H1 (cell line): ENCODE measurements around the gene PANX2.

ENCODE experiments used
- CTCF ChIP-seq, 3 experiments: IDR thresholded peaks; 1 replicate in 2 of 3; 2 replicates in 1 of 3; pipeline versions ENCODE4 v1.5.1 to v1.6.1; 2011; ENCODE audit warnings: low read length in 3 of 3, mild to moderate bottlenecking in 3 of 3, inconsistent platforms in 2 of 3, low read depth in 1 of 3, moderate library complexity in 1 of 3; ENCODE audit not compliant: insufficient read depth in 1 of 3; ENCODE audit errors: control extremely low read depth in 1 of 3
- EP300 ChIP-seq, 2 experiments: IDR thresholded peaks; 1 replicate in 1 of 2; 2 replicates in 1 of 2; pipeline ENCODE4 v1.6.1; 2011 to 2012; ENCODE audit warnings: low read depth in 2 of 2, low read length in 2 of 2, mild to moderate bottlenecking in 2 of 2, borderline replicate concordance in 1 of 2, inconsistent platforms in 1 of 2, moderate library complexity in 1 of 2
- GABPA ChIP-seq: IDR thresholded peaks from 2 replicates; pipeline ENCODE4 v1.6.1; 2011; ENCODE audit warnings: mild to moderate bottlenecking, low read length, moderate library complexity, borderline replicate concordance; ENCODE audit not compliant: insufficient read depth
- HDAC2 ChIP-seq, 2 experiments: fragments of 300-600 bp in 1 of 2; sonication (generic) in 1 of 2; IDR thresholded peaks; 2 replicates each; pipeline ENCODE4 v1.6.1; 2011 to 2012; ENCODE audit warnings: low read depth in 2 of 2, low read length in 2 of 2, mild to moderate bottlenecking in 2 of 2, moderate library complexity in 2 of 2, borderline replicate concordance in 1 of 2, inconsistent platforms in 1 of 2
- JUN ChIP-seq: IDR thresholded peaks from 2 replicates; pipeline ENCODE4 v1.6.1; 2011; ENCODE audit warnings: low read depth, mild to moderate bottlenecking, improper control_type of control experiment, low read length
- JUND ChIP-seq: IDR thresholded peaks from 2 replicates; pipeline ENCODE4 v1.6.1; 2011; ENCODE audit warnings: mild to moderate bottlenecking, improper control_type of control experiment, low read length
- POLR2A ChIP-seq, 2 experiments: IDR thresholded peaks; 1 replicate in 1 of 2; 2 replicates in 1 of 2; pipeline ENCODE4 v1.6.1; 2011; ENCODE audit warnings: low read depth in 2 of 2, low read length in 2 of 2, mild to moderate bottlenecking in 2 of 2; ENCODE audit errors: control extremely low read depth in 1 of 2
- POLR2AphosphoS5 ChIP-seq: IDR thresholded peaks from 2 replicates; pipeline ENCODE4 v1.6.1; 2011; ENCODE audit warnings: low read depth, low read length
- RAD21 ChIP-seq, 2 experiments: IDR thresholded peaks in 1 of 2; conservative IDR thresholded peaks in 1 of 2; 2 replicates each; pipeline ENCODE4 v1.6.1; 2011; ENCODE audit warnings: low read depth in 2 of 2, low read length in 2 of 2, improper control_type of control experiment in 1 of 2, inconsistent platforms in 1 of 2, mild to moderate bottlenecking in 1 of 2, moderate library complexity in 1 of 2
- SP2 ChIP-seq: IDR thresholded peaks from 2 replicates; pipeline ENCODE4 v1.6.1; 2012; ENCODE audit warnings: mild to moderate bottlenecking, low read length, inconsistent platforms
- YY1 ChIP-seq: IDR thresholded peaks from 2 replicates; pipeline ENCODE4 v1.6.1; 2011; ENCODE audit warnings: low read depth, mild to moderate bottlenecking, low read length

DNA sequence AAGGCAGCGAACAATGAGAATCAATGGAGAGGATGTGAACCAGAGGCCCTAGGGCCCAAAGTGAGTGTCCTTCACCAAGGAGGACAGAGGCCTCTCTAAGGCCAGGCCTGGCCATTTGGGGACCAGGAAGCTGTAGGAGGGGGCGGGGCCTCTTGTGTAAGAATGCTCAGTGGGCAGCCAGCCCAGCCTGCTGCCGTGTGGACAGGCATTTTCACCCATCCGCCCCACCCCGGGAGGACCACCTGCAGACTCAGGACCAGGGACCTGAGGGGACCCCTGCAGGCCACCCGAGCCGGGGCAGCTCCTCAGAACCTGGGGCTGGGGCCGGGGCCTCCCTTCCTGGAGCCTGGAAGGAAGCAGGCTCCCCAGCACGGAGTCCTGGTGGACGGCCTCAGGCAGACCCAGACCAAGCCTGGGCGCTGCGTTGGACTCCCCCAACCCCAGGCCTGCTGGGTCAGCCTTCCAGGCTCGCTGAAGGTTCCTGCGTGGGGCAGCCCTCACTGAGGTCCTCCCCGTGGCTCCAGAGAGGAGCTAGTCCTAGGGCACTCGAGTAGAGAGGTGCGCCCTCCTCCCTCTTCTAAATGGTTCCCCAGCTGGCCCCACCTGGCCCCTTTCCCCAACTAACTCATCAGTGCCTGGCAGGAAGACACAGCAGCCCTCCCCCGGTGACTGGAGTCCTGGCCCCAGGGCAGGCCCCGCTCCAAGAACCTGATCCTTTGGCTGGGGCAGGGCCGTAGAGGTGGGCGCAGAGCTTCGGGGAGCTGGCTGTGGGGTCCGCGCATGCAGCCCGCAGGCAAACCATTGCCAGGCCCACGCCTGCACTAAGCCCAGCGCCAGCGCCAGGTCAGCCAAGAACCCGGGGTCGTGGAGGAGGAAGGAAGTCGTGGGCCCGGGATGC lies 13.7 kb downstream of the PANX2 start:
- TF ChIP-seq JUND (no peak), YY1 (no peak), CTCF (IDR thresholded peaks at IDR 0.05; ENCODE audit: control extremely low read depth in 1 of 3, insufficient read depth in 1 of 3, low read depth in 1 of 3, low read length in 3 of 3) (no peak), POLR2A (IDR thresholded peaks at IDR 0.05; ENCODE audit: control extremely low read depth in 1 of 2, low read depth in 2 of 2, low read length in 2 of 2) (no peak), HDAC2 (IDR thresholded peaks at IDR 0.05; ENCODE audit: borderline replicate concordance in 1 of 2, low read depth in 2 of 2, low read length in 2 of 2) (no peak), GABPA (peak; percentile 50; the same call in 1 of the 2 replicates), JUN (no peak), POLR2AphosphoS5 (no peak), EP300 (IDR thresholded peaks at IDR 0.05; ENCODE audit: borderline replicate concordance in 1 of 2, low read depth in 2 of 2, low read length in 2 of 2) (no peak), RAD21 (IDR thresholded peaks at IDR 0.05 in 1 of 2, conservative IDR thresholded peaks at IDR 0.05 in 1 of 2; ENCODE audit: low read depth in 2 of 2, low read length in 2 of 2) (no peak), SP2 (no peak)
